Stomach (tissue), 9 donors: ENCODE measurements around the gene PRDM8. TPM values are rescaled to one million over a fixed set of nuclear protein-coding genes. Genes with fewer than 3 reads are reported as not detected.
"Not testable (repeated sequence)": the region's sequence is repeated elsewhere in the genome, so short reads cannot be mapped to it uniquely, and the experiment has no call there.

Experiments
- DNase-seq, 2 donors: peaks; one replicate each; pipeline versions ENCODE4 v3.0.0 to v3.0.0-alpha.2; 2013 to 2019
- H3K27ac ChIP-seq, 5 donors: fragments of 200-600 bp in 4 of 5; sonication (generic) in 4 of 5; one replicate each; pipeline ENCODE4 v1.5.1; 2013 to 2019; ENCODE audit warnings: mild to moderate bottlenecking in 1 of 5, moderate library complexity in 1 of 5
- H3K27me3 ChIP-seq, 3 donors: fragments of 200-600 bp; sonication (generic); one replicate each; pipeline ENCODE4 v1.5.1; 2017 to 2019; ENCODE audit warnings: mixed run types in 1 of 3
- H3K36me3 ChIP-seq, 4 donors: fragments of 200-600 bp; sonication (generic); 1 replicate in 3 of 4; 2 replicates in 1 of 4; pipeline ENCODE4 v1.5.1; 2016 to 2019
- H3K4me1 ChIP-seq, 4 donors: fragments of 200-600 bp; sonication (generic); one replicate each; pipeline ENCODE4 v1.5.1; 2016 to 2019
- H3K4me3 ChIP-seq, 4 donors: fragments of 200-600 bp; sonication (generic) in 3 of 4; one replicate each; pipeline ENCODE4 v1.5.1; 2016 to 2019; ENCODE audit warnings: mild to moderate bottlenecking in 1 of 4
- H3K9me3 ChIP-seq, 4 donors: fragments of 200-600 bp; sonication (generic); one replicate each; pipeline ENCODE4 v1.5.1; 2016 to 2019
- EP300 ChIP-seq: sonication (generic); formaldehyde crosslinking; IDR thresholded peaks from one replicate; pipeline ENCODE4 v1.6.1; 2017; ENCODE audit warnings: antibody characterized with exemption
- POLR2A ChIP-seq, 4 donors: fragments of 450-650 bp; IDR thresholded peaks; one replicate each; pipeline ENCODE4 v1.6.1; 2016; ENCODE audit warnings: antibody characterized with exemption in 4 of 4, control low read depth in 2 of 4, mild to moderate bottlenecking in 1 of 4, moderate library complexity in 1 of 4
- POLR2AphosphoS5 ChIP-seq, 3 donors: sonication (generic); formaldehyde crosslinking; IDR thresholded peaks; one replicate each; pipeline ENCODE4 v1.6.1; 2016; ENCODE audit warnings: antibody characterized with exemption in 3 of 3
- WGBS, 5 donors: extraction: QIAGEN DNeasy Blood & Tissue Kit in 3 of 5; methylation state at CpG; one replicate each; pipeline versions ENCODE4 v1.1.5 to v1.1.7; 2013 to 2018; 5-methylcytosine and 5-hydroxymethylcytosine counted together
- intact Hi-C: fragments of 100-400 bp; cut with DNase I; formaldehyde crosslinking; loops from one replicate; pipeline ENCODE4 v1.15.1; 2023; ENCODE audit warnings: low total_unique reads
- polyA plus RNA-seq, 3 donors: library from polyadenylated mRNA; stranded (reverse); fragments of 200-250 nt; gene quantifications; one replicate each; pipeline ENCODE4 v1.2.3, GENCODE V29; 2013
- total RNA-seq, 5 donors: library from RNA; depleted of rRNA; stranded (reverse); fragments of >200 nt; gene quantifications; one replicate each; pipeline versions ENCODE4 v1.1.0 to v1.2.3, GENCODE V29; 2014 to 2016
- TF ChIP-seq, protein P1 (sequence below), 7 experiments: fragments of 450-650 bp in 4 of 7; fragments of 200-600 bp in 3 of 7; sonication (generic) in 3 of 7; IDR thresholded peaks; one replicate each; pipeline ENCODE4 v1.5.1; 2016 to 2019; ENCODE audit warnings: antibody characterized with exemption in 7 of 7, control low read depth in 2 of 7, mild to moderate bottlenecking in 1 of 7
- donor health status: healthy with polysubstance abuse.
- donor health status: Bipolar disorder and iron deficiency.
- donor health status: healthy.

PRDM8 gene
- total and polyA plus RNA-seq, 8 donors: 1.6 to 22.8 (median 2.9) TPM; not detected in 1

- Histone ChIP-seq H3K36me3 (no peaks in the 10 kb centered on the region), H3K27me3 (peaks cover 0 to 17% (median 0%) of the 10 kb centered on the region in 3 donors), H3K4me3 (no peak overlapping the region), H3K4me1 (no peaks in the 10 kb centered on the region), H3K27ac (no peak overlapping the region), H3K9me3 (no peaks in the 10 kb centered on the region)
- intact Hi-C loops: no loop called here
- TF ChIP-seq POLR2AphosphoS5 (IDR thresholded peaks at IDR 0.05) (no peak), POLR2A (IDR thresholded peaks at IDR 0.05) (no peak), EP300 (no peak)
- TF ChIP-seq, protein P1, sequence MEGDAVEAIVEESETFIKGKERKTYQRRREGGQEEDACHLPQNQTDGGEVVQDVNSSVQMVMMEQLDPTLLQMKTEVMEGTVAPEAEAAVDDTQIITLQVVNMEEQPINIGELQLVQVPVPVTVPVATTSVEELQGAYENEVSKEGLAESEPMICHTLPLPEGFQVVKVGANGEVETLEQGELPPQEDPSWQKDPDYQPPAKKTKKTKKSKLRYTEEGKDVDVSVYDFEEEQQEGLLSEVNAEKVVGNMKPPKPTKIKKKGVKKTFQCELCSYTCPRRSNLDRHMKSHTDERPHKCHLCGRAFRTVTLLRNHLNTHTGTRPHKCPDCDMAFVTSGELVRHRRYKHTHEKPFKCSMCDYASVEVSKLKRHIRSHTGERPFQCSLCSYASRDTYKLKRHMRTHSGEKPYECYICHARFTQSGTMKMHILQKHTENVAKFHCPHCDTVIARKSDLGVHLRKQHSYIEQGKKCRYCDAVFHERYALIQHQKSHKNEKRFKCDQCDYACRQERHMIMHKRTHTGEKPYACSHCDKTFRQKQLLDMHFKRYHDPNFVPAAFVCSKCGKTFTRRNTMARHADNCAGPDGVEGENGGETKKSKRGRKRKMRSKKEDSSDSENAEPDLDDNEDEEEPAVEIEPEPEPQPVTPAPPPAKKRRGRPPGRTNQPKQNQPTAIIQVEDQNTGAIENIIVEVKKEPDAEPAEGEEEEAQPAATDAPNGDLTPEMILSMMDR (IDR thresholded peaks at IDR 0.05): no peak
- no peak for DNase-seq
Measured at GRCh38 chr4:80240976-80241375, 43.7 kb downstream of the PRDM8 start.

GRCh38 chr4:80243274-80244018 lies 46.1 kb downstream of the PRDM8 start:
- H3K27me3 ChIP-seq: peaks cover 0 to 17% (median 0%) of the 10 kb centered on the region in 3 donors
- TF ChIP-seq POLR2AphosphoS5 (IDR thresholded peaks at IDR 0.05): no peak
- TF ChIP-seq EP300: no peak
- TF ChIP-seq POLR2A (IDR thresholded peaks at IDR 0.05): no peak
- TF ChIP-seq, protein P1 (IDR thresholded peaks at IDR 0.05): no peak
- intact Hi-C loops: no loop called here
- H3K4me3 ChIP-seq: no peak overlapping the region
- H3K27ac ChIP-seq: no peak overlapping the region
- 52 to 72% (median 66%) methylated on average over 6 of the region's 6 CpGs for WGBS, 5 donors
- H3K4me1 ChIP-seq: no peaks in the 10 kb centered on the region
- no peaks in the 10 kb centered on the region for H3K36me3 ChIP-seq
- no peak for DNase-seq
- no peaks in the 10 kb centered on the region for H3K9me3 ChIP-seq

GRCh38 chr4:80247484-80247883 lies 50.2 kb downstream of the PRDM8 start:
- H3K36me3 ChIP-seq, H3K27ac ChIP-seq, H3K4me3 ChIP-seq, H3K9me3 ChIP-seq, H3K4me1 ChIP-seq, intact Hi-C loops, DNase-seq: not testable (repeated sequence)
- H3K27me3 ChIP-seq: peaks cover 0 to 17% (median 0%) of the 10 kb centered on the region in 3 donors
- WGBS, 5 donors: 93 to 95% (median 94%) methylated on average over 1 of the region's 1 CpG

- TF ChIP-seq, protein P1 (IDR thresholded peaks at IDR 0.05): no peak
- no peak for TF ChIP-seq POLR2A (IDR thresholded peaks at IDR 0.05)
- TF ChIP-seq POLR2AphosphoS5 (IDR thresholded peaks at IDR 0.05): no peak
- no peak for TF ChIP-seq EP300
- 70 to 80% (median 75%) methylated on average over 1 of the region's 1 CpG for WGBS, 5 donors
- no peaks in the 10 kb centered on the region for H3K9me3 ChIP-seq
- peaks cover 0 to 12% (median 0%) of the 10 kb centered on the region in 3 donors for H3K27me3 ChIP-seq
- H3K36me3 ChIP-seq: no peaks in the 10 kb centered on the region
- H3K27ac ChIP-seq: no peak overlapping the region
- no peak overlapping the region for H3K4me3 ChIP-seq
- H3K4me1 ChIP-seq: no peaks in the 10 kb centered on the region
- DNase-seq: no peak
- intact Hi-C loops: no loop called here
Measured at GRCh38 chr4:80249144-80249543, 51.8 kb downstream of the PRDM8 start.

- TF ChIP-seq, protein P1 (IDR thresholded peaks at IDR 0.05): no peak
- TF ChIP-seq POLR2A (IDR thresholded peaks at IDR 0.05): no peak
- no peak for TF ChIP-seq EP300
- TF ChIP-seq POLR2AphosphoS5 (IDR thresholded peaks at IDR 0.05): no peak
- H3K9me3 ChIP-seq: no peaks in the 10 kb centered on the region
- no peaks in the 10 kb centered on the region for H3K4me1 ChIP-seq
- no peaks in the 10 kb centered on the region for H3K36me3 ChIP-seq
- no peak overlapping the region for H3K4me3 ChIP-seq
- intact Hi-C loops: no loop called here
- no peak for DNase-seq
- peaks cover 0 to 22% (median 0%) of the 10 kb centered on the region in 3 donors for H3K27me3 ChIP-seq
- no peak overlapping the region for H3K27ac ChIP-seq
Measured at GRCh38 chr4:80252427-80252826, 55.1 kb downstream of the PRDM8 start.
